Measurements from ENCODE around the gene SERPINA3. TPM values are rescaled to one million over a fixed set of nuclear protein-coding genes. Genes with fewer than 3 reads are reported as not detected.

Gene SERPINA3
- total RNA-seq, 1 donor from 2014 or later = 5.2 TPM

DNA sequence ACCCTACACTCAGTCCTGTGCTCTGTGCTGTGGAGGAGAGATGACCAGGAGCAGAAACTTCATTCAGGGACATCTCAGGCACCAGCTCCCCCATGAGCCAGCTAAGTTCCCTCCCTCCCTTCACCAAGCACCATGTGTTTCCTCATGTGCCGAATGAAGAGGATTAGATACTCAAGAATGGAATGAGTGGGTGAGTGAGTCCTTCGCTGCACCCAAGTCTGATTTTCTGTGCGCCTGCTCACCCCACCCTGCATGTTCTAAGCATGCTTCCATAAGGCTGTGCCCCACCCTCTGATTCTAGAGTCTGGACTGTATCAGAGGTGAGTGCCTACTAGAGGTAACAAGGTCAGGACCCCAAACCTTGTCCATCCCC is 18.8 kb upstream of the SERPINA3 start:
- Mint-ChIP-seq H3K36me3 (ENCODE audit: insufficient read depth) (peaks cover 10% of the 10 kb centered on the region), H3K9me3 (ENCODE audit: low read depth) (peaks cover 3% of the 10 kb centered on the region), H3K4me3 (ENCODE audit: low read depth) (no peak overlapping the region), H3K27me3 (peaks cover 8% of the 10 kb centered on the region), H3K4me1 (ENCODE audit: low read depth) (peaks cover 44% of the 10 kb centered on the region), H3K27ac (peak overlapping the region; percentile 79)
- TF ChIP-seq, protein P1, sequence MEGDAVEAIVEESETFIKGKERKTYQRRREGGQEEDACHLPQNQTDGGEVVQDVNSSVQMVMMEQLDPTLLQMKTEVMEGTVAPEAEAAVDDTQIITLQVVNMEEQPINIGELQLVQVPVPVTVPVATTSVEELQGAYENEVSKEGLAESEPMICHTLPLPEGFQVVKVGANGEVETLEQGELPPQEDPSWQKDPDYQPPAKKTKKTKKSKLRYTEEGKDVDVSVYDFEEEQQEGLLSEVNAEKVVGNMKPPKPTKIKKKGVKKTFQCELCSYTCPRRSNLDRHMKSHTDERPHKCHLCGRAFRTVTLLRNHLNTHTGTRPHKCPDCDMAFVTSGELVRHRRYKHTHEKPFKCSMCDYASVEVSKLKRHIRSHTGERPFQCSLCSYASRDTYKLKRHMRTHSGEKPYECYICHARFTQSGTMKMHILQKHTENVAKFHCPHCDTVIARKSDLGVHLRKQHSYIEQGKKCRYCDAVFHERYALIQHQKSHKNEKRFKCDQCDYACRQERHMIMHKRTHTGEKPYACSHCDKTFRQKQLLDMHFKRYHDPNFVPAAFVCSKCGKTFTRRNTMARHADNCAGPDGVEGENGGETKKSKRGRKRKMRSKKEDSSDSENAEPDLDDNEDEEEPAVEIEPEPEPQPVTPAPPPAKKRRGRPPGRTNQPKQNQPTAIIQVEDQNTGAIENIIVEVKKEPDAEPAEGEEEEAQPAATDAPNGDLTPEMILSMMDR (IDR thresholded peaks at IDR 0.05; ENCODE audit: unreplicated experiment) = no peak
- no peak for DNase-seq (ENCODE audit: low spot score, unreplicated experiment)

DNA sequence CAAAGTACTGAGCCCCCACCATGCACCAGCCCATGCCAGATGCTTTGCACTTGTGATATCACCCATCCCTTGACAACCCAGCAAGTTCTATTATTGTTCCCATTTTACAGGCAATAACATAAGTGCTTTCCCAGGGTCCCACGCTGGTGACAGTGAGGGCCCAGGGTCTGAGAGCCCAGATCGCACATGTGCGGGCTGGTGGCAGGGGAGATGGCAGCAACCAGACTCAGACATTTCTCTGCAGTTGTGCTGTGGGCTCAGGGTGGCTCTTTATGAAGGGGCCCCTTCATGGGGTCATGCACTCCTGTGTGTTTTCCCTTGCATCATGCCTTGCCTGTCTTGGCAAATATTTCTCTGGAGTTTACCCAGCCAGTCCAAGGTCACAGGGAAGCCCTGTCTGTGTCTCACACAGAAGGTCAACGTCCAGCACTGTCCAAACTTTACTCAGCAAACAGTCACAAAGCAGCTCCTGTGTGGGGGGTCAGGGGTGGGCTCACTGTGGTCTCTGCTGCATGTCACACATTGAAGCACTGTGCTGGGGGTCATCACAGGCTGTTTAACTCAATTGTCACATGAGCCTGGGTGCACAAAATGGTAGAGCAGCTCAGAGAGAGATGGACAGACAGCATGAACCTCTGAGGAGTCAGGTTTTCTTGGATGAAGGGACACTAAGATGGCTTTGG is 18.3 kb upstream of the SERPINA3 start:
- TF ChIP-seq, protein P1 (IDR thresholded peaks at IDR 0.05; ENCODE audit: unreplicated experiment) = no peak
- H3K27me3 Mint-ChIP-seq = peaks cover 8% of the 10 kb centered on the region

DNA sequence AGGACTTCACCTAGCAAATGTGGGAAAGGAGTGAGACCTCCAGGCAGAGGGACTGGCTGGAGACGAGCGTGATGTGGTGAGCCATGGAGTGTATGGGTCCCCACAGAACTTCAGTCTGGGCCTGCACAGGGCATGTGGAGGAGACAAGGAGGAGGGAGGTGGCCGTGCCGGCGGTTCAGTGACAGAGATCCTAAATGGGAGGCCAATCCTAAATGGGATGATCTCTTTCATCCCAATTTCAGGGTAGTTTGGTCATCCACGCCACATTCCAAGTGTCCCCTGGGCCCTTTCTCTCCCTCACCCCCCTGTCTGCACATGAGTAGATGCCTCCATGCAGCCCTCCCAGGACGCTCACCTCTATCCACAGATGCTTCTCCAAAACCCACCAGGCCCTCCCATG is 17.8 kb upstream of the SERPINA3 start:
- Mint-ChIP-seq H3K9me3 (ENCODE audit: low read depth) (peaks cover 3% of the 10 kb centered on the region), H3K27ac (peak overlapping the region; percentile 79), H3K36me3 (ENCODE audit: insufficient read depth) (peaks cover 10% of the 10 kb centered on the region), H3K4me3 (ENCODE audit: low read depth) (peak overlapping the region; percentile 11), H3K27me3 (peaks cover 8% of the 10 kb centered on the region), H3K4me1 (ENCODE audit: low read depth) (peaks cover 52% of the 10 kb centered on the region)
- no peak for DNase-seq (ENCODE audit: low spot score, unreplicated experiment)
- TF ChIP-seq, protein P1 (IDR thresholded peaks at IDR 0.05; ENCODE audit: unreplicated experiment) = no peak

More for the DNA sequence above, 18.3 kb upstream of the SERPINA3 start:
- H3K4me1 Mint-ChIP-seq (ENCODE audit: low read depth) = peaks cover 47% of the 10 kb centered on the region
- H3K36me3 Mint-ChIP-seq (ENCODE audit: insufficient read depth) = peaks cover 10% of the 10 kb centered on the region
- H3K9me3 Mint-ChIP-seq (ENCODE audit: low read depth) = peaks cover 3% of the 10 kb centered on the region
- peak overlapping the region; percentile 11 for H3K4me3 Mint-ChIP-seq (ENCODE audit: low read depth)
- DNase-seq (ENCODE audit: low spot score, unreplicated experiment) = no peak
- H3K27ac Mint-ChIP-seq = peak overlapping the region; percentile 79

DNA sequence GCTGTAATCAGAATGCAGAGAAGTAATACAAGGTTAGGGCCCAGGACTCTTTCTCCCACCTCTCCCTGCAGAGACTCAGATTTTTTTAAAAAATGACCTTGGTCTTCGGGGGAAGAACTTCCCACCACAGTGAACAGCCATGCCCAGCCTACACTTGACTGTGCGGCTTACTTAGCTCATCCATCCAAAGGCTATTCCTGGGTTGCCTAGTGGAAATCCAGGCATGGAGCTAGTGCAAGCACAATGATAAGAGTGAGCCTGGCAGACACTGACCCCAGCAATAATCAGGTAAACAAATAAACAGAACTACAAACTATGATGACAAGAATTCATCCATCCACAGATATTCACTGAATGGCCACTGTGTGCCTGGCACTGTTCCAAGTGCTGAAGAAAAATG is 16.3 kb upstream of the SERPINA3 start:
- DNase-seq (ENCODE audit: low spot score, unreplicated experiment) = no peak
- peaks cover 4% of the 10 kb centered on the region for H3K36me3 Mint-ChIP-seq (ENCODE audit: insufficient read depth)
- H3K4me1 Mint-ChIP-seq (ENCODE audit: low read depth) = peaks cover 65% of the 10 kb centered on the region
- H3K9me3 Mint-ChIP-seq (ENCODE audit: low read depth) = peaks cover 3% of the 10 kb centered on the region
- H3K27me3 Mint-ChIP-seq = peaks cover 6% of the 10 kb centered on the region
- TF ChIP-seq, protein P1 (IDR thresholded peaks at IDR 0.05; ENCODE audit: unreplicated experiment) = no peak
- H3K27ac Mint-ChIP-seq = peak overlapping the region; percentile 72
- no peak overlapping the region for H3K4me3 Mint-ChIP-seq (ENCODE audit: low read depth)

DNA sequence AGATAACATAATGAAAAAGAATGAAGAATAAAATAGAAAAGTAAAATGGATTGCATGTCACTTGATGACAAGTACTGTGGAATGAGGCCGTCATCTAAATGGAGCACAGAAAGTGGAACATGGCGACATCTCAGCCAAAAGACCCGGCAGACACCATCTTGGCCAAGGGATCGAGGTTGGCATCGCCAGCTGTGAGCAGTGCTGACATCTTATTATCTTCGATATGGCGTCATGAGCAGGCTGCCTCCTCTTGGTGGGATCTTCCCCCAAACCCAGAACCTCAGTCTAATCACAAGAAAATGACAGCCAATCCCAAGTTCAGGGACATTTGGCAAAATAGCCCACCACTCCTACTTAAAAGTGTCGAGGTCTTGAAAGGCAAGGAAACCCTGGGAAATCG is 15.8 kb upstream of the SERPINA3 start:
- Mint-ChIP-seq H3K27me3 (peaks cover 5% of the 10 kb centered on the region), H3K36me3 (ENCODE audit: insufficient read depth) (peaks cover 1% of the 10 kb centered on the region), H3K4me3 (ENCODE audit: low read depth) (no peak overlapping the region), H3K27ac (peak overlapping the region; percentile 72), H3K4me1 (ENCODE audit: low read depth) (peaks cover 66% of the 10 kb centered on the region), H3K9me3 (ENCODE audit: low read depth) (peaks cover 4% of the 10 kb centered on the region)
- TF ChIP-seq, protein P1 (IDR thresholded peaks at IDR 0.05; ENCODE audit: unreplicated experiment) = no peak
- no peak for DNase-seq (ENCODE audit: low spot score, unreplicated experiment)
